HG02571 (cell line): Measurements from ENCODE around the gene MEX3D.
"Not testable (repeated sequence)": the region's sequence is repeated elsewhere in the genome, so short reads cannot be mapped to it uniquely, and the experiment has no call there.

Experiments
- ATAC-seq: cut with Tn5 transposase; IDR thresholded peaks from one replicate; pipeline ENCODE4 v1.9.1; 2021; ENCODE audit warnings: mild to moderate bottlenecking, moderate library complexity; ENCODE audit not compliant: unreplicated experiment

The MEX3D gene

DNA sequence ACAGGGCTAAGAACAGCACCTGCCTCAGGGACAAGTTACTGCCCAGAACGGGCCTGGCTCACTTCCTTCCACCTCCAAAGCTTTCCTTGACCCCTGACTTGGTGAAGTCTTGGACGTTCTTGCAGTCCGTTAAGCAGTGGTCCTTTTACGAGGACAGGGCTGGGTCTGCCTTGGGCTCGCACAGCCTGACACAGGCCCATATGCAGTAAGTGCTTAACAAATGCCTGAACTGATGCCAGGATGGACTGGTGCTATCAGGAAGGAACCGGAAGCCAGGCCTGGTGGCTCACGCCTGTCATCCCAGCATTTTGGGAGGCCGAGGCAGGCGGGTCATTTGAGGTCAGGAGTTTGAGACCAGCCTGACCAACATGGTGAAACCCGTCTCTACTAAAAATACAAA, 46.1 kb downstream of the MEX3D start:
- ATAC-seq = no peak

- no peak for ATAC-seq
Observed at GRCh38 chr19:1521636-1522035, 46.5 kb downstream of the MEX3D start.

DNA sequence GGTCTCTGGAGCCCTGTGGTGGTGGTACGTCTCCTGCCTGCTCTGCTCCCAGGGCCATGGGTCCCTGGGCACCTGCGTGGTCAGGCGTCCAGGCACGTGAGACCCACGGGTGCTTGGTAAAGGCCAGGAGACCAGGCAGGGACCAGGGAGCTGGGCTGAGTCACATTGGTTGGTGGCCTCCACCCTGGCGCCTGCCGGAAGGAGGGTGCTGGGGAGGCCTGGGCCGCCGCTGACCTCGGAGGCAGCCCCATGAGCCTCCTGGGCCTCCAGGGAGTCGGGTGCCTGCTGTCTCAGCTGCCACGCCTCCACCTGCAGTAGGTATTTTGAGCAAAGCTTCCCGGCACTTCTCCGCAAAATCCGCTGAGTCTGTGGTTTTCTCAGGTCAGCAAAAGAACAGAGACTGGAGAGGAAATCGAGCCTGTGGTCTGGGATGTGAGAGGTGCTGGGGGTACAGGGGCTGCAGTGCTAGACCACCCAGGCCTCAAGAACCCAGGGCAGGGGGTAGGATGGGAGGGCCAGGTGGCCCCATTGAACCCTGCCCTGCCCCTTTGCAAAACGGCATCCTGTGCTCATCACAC, 47.8 kb downstream of the MEX3D start:
- no peak for ATAC-seq

DNA sequence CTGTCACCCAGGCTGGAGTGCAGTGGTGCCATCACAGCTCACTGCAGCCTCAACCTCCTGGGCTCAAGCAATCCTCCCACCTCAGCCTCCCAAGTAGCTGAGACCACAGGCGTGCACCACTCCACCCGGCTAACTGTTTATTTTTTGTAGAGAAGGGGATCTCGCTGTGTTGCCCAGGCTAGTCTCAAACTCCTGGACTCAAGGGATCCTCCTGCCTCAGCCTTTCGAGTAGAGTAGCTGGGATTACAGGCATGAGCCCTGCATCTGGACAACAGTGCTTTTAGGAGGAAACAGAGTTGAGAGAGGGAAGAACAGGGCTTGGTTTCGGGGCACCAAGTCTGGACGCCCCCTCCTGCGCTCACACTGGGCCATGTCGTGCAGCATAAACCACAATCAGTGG, 48.3 kb downstream of the MEX3D start:
- ATAC-seq = not testable (repeated sequence)

- ATAC-seq = no peak
Observed at GRCh38 chr19:1518471-1518870, 49.7 kb downstream of the MEX3D start.

- no peak for ATAC-seq
Observed at GRCh38 chr19:1516395-1516753, 51.8 kb downstream of the MEX3D start.

- ATAC-seq = no peak
Observed at GRCh38 chr19:1514986-1515721, 53.0 kb downstream of the MEX3D start.

- ATAC-seq = no peak
Observed at GRCh38 chr19:1514295-1514661, 53.8 kb downstream of the MEX3D start.

- ATAC-seq = no peak
Observed at GRCh38 chr19:1513499-1514294, 54.4 kb downstream of the MEX3D start.

DNA sequence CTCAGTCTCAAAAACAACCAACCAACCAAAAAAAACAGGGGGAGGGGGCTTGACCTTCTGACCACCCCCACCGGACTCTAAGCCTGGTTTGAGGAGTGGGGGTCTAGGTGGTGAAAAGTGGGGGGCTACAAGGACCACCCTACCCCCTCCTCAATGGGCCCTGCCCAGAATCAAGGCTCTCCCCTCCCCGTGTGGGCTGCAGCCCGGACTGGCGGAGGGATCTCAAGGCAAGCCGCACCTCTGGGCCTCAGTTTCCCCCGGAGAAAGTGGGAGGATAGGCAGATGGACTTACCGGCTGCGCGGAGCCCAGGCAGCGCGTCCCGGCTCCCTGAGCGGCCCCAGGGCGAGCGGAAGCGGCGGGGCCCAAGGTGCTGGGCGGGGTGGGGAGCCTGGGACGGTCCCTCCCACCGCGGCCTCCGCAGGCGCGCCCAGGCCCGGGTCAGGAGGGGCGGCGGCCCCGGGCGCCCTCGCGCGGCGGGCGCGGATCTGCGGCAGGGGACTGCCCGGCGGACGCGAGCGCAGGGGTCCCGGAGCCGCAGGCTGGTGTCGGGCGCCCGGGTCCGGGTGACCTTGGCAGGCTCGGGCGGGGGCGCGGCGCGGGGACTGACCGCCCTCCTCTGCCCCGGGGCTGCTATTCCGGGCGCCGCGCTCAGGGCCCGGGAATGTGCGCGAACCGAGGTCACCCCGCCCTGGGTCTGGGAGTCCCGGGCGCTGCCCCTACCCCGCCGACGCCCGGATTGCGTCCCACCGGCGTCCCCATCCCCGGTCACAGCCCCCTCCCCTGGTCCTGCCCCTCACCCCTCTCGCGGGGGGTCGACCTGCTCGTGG, 55.2 kb downstream of the MEX3D start, which contains the start of gene ADAMTSL5:
Gene ADAMTSL5 (minus strand): TSS at position 349 of the 828 bp plus-strand sequence. CDS start 2,076 bp downstream, outside the sequence.
- ATAC-seq = no peak

- no peak for ATAC-seq
Observed at GRCh38 chr19:1511318-1512317, 56.5 kb downstream of the MEX3D start.

DNA sequence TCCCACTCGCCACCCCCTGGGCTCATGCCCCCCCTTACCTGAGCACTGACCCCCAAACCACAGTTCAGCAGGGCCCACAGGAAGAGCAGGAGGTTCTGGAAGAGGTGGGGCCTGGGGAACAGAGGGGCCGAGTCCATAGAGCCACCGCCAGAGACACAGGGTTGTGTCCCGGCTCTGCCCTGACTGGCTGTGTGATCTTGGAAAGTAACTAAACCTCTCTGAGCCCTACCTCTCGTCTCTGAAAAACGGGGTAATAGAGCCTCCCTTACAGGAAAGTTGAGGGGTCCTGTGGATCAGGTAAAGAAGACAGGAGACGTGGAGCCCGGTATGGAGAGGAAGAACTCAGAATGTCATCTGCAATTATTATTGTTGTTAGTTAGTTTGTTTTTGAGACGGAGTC, 57.3 kb downstream of the MEX3D start:
- no peak for ATAC-seq

- ATAC-seq = no peak
Observed at GRCh38 chr19:1510442-1510806, 57.7 kb downstream of the MEX3D start.

- ATAC-seq = no peak
Observed at GRCh38 chr19:1509602-1510441, 58.3 kb downstream of the MEX3D start.

- no peak for ATAC-seq
Observed at GRCh38 chr19:1508507-1508856, 59.6 kb downstream of the MEX3D start.

GRCh38 chr19:1507763-1508506, 60.2 kb downstream of the MEX3D start:
- no peak for ATAC-seq

- ATAC-seq = no peak
Observed at GRCh38 chr19:1507192-1507660, 60.9 kb downstream of the MEX3D start.
